GM19438 (cell line): ENCODE data around the gene TMEM131L.

Source experiments
- ATAC-seq: cut with Tn5 transposase; IDR thresholded peaks from one replicate; pipeline ENCODE4 v1.9.1; 2021; ENCODE audit warnings: low read depth; ENCODE audit not compliant: unreplicated experiment

TMEM131L gene

GRCh38 chr4:153684182-153684970, 218.2 kb downstream of the TMEM131L start, which contains the start of gene TLR2:
Gene TLR2 (plus strand): TSS chr4:153684280. CDS start chr4:153702908, 18,628 bp downstream.
- peak; percentile 95 for ATAC-seq

- ATAC-seq, result peak; percentile 12
Observed at GRCh38 chr4:153684971-153685371, 218.8 kb downstream of the TMEM131L start.
